H1 (cell line): ENCODE results near the gene SLC2A3. TPM values are rescaled to one million over a fixed set of nuclear protein-coding genes. Genes with fewer than 3 reads are reported as not detected.

Source experiments
- CBX5 ChIP-seq: fragments of 300-800, 300-1000 bp; sonication (generic); IDR thresholded peaks from 2 replicates; pipeline ENCODE4 v1.7.1; 2016; ENCODE audit warnings: antibody characterized with exemption, low read length, low read depth
- EGR1 ChIP-seq: IDR thresholded peaks from 2 replicates; pipeline ENCODE4 v1.6.1; 2011; ENCODE audit warnings: low read depth, low read length, borderline replicate concordance
- EZH2 ChIP-seq: fragments of 200-600 bp; sonication (generic); IDR thresholded peaks from 2 replicates; pipeline ENCODE4 v1.7.1; 2012; ENCODE audit warnings: low read depth, mild to moderate bottlenecking, moderate library complexity, low read length, inconsistent platforms; ENCODE audit not compliant: severe bottlenecking
- SP4 ChIP-seq: IDR thresholded peaks from 2 replicates; pipeline ENCODE4 v1.6.1; 2012; ENCODE audit warnings: low read length, inconsistent platforms
- polyA plus RNA-seq, 7 experiments: library from polyadenylated mRNA; depleted of rRNA in 3 of 7; stranded (reverse) in 5 of 7; unstranded in 2 of 7; fragments of >200 nt in 5 of 7; fragments of 200-250 nt in 2 of 7; gene quantifications; 1 replicate in 5 of 7; 2 replicates in 1 of 7; 4 replicates in 1 of 7; pipeline versions ENCODE4 v1.2.1 to v1.2.3, GENCODE V29; 2011 to 2013; ENCODE audit warnings: missing spikeins in 2 of 7, mixed read lengths in 2 of 7
- total RNA-seq: library from RNA; stranded (reverse); fragmentation: NEBNext Ultra II Directional; extraction: Animal tissue kit (Norgen Biotek cat#: 25700); gene quantifications from 2 replicates; pipeline ENCODE4 v1.2.1, GENCODE V29; 2021

Gene SLC2A3
- total and polyA plus RNA-seq, 2 of the 8 experiments (the other 6 are each of a cell fraction or from before 2014, with no cell fraction given) = 417 to 688 TPM

DNA sequence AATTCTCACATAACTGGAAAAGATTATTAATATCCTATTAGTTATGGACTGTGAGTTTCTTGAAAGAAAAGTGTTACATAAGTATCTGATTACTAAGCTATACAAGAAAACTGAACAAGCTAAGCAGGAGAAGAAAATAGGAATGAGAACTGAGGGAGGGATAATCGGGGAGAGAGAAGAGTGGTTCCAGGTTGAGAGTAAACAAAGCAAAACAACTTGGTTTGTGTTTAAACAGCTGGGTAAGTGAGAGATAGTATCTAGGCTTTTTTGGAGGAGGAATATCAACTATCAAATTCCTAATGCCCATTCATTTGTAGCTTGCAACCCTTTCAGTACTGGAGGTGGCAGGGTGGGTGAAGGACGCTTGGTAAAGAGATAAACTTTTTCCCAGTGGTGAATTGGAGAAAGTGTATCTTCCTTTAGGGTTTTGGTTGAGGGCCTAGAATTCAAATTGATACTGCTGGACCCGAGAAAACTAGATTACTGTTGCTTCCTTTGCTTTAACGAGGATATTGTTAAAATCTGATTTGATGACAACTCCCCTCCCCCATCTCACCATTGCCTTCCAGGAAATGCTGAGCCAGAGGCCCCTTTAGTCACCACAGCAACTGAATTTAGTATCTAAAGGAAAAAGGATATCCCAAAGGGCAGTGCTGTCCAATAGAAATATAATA lies 2.0 kb upstream of the SLC2A3 start (continued):
- TF ChIP-seq EZH2 = no peak
- no peak for TF ChIP-seq CBX5
- TF ChIP-seq EGR1 = no peak
- no peak for TF ChIP-seq SP4
